Pancreas (tissue), 10 donors: ENCODE measurements around the gene BRSK2. TPM values are rescaled to one million over a fixed set of nuclear protein-coding genes. Genes with fewer than 3 reads are reported as not detected.
A peak's percentile ranks its signal among the peaks of the same experiment; 100 is the strongest.

Experiments used
- ATAC-seq, 4 donors: fragments of 200-7000 bp; cut with Tn5 transposase; one replicate each; pipeline versions ENCODE4 v1.8.0 to v1.9.1; 2020; ENCODE audit warnings: mild to moderate bottlenecking in 4 of 4, moderate library complexity in 4 of 4
- DNase-seq, 6 donors: peaks; one replicate each; pipeline ENCODE4 v3.0.0-alpha.2; 2020
- FAIRE-seq: peaks from 2 replicates; lab custom pipeline; 2012; peaks lifted over from hg19 to GRCh38; lab: Jason Lieb, UNC
- H3K27ac ChIP-seq, 4 donors: fragments of 200-600 bp; sonication (generic); 1 replicate in 3 of 4; 2 replicates in 1 of 4; pipeline versions ENCODE4 v1.5.0 to v1.8.0; 2020
- H3K27me3 ChIP-seq, 4 donors: fragments of 200-600 bp; one replicate each; pipeline ENCODE4 v1.8.0; 2021
- H3K36me3 ChIP-seq, 3 donors: fragments of 200-600 bp; sonication (generic) in 1 of 3; one replicate each; pipeline versions ENCODE4 v1.5.0 to v1.8.0; 2020 to 2021
- H3K4me1 ChIP-seq, 3 donors: fragments of 200-600 bp; one replicate each; pipeline ENCODE4 v1.8.0; 2021
- H3K4me3 ChIP-seq, 4 donors: fragments of 200-600 bp; sonication (generic) in 2 of 4; one replicate each; pipeline versions ENCODE4 v1.5.0 to v1.8.0; 2020 to 2021
- H3K9me3 ChIP-seq, 4 donors: fragments of 200-600 bp; one replicate each; pipeline ENCODE4 v1.8.0; 2021
- WGBS, 2 donors: extraction: QIAGEN DNeasy Blood & Tissue Kit; methylation state at CpG; one replicate each; pipeline ENCODE4 v1.1.7; 2013; 5-methylcytosine and 5-hydroxymethylcytosine counted together
- intact Hi-C, 3 donors: fragments of 100-400 bp; cut with DNase I; formaldehyde crosslinking; loops; one replicate each; pipeline versions ENCODE4 v1.11.1 to v1.14.2; 2022
- polyA plus RNA-seq, 2 donors: library from polyadenylated mRNA; stranded (reverse); fragments of 200-250 nt; gene quantifications; one replicate each; pipeline ENCODE4 v1.2.3, GENCODE V29; 2013
- total RNA-seq, 6 donors: library from RNA; stranded (reverse); fragmentation: NEBNext Ultra II Directional in 4 of 6; extraction: Animal tissue kit (Norgen Biotek cat#: 25700) in 4 of 6; gene quantifications; one replicate each; pipeline versions ENCODE4 v1.2.1 to v1.2.4, GENCODE V29; 2021 to 2023
- TF ChIP-seq, protein P1 (sequence below), 4 donors: fragments of 200-600 bp; sonication (generic) in 3 of 4; IDR thresholded peaks; one replicate each; pipeline versions ENCODE4 v1.5.0 to v1.8.0; 2021; ENCODE audit warnings: antibody characterized with exemption in 4 of 4
- donor health status: healthy with polysubstance abuse.
- donor health status: DM: no; HTN: no; CAD: no; lungs with moderate emphysema.
- donor health status: DM: no; HTN: no; CAD: no.
- donor health status: control.
- donor health status: control.
- donor health status: Bipolar disorder and iron deficiency.
- donor health status: DM: yes; HTN: yes; CAD: no.
- donor health status: DM: no; HTN: no; CAD: no.
- donor health status: DM: no; HTN: no; CAD: no.
- donor health status: DM: yes; HTN: yes; CAD: no.

BRSK2 gene
- total and polyA plus RNA-seq, 8 donors: 44.2 to 215 (median 70.9) TPM

GRCh38 chr11:1490651-1491050 is 100.9 kb downstream of the BRSK2 start:
- 80 to 92% methylated on average over 7 of the region's 7 CpGs for WGBS, 2 donors
- ATAC-seq (no peak), DNase-seq (no peak), FAIRE-seq (no peak)
- Histone ChIP-seq H3K4me3 (no peak overlapping the region), H3K9me3 (no peaks in the 10 kb centered on the region), H3K36me3 (no peaks in the 10 kb centered on the region), H3K27ac (no peak overlapping the region), H3K4me1 (peaks cover 5 to 14% (median 12%) of the 10 kb centered on the region in 3 donors), H3K27me3 (no peaks in the 10 kb centered on the region)
- intact Hi-C loops: no loop called here
- TF ChIP-seq, protein P1, sequence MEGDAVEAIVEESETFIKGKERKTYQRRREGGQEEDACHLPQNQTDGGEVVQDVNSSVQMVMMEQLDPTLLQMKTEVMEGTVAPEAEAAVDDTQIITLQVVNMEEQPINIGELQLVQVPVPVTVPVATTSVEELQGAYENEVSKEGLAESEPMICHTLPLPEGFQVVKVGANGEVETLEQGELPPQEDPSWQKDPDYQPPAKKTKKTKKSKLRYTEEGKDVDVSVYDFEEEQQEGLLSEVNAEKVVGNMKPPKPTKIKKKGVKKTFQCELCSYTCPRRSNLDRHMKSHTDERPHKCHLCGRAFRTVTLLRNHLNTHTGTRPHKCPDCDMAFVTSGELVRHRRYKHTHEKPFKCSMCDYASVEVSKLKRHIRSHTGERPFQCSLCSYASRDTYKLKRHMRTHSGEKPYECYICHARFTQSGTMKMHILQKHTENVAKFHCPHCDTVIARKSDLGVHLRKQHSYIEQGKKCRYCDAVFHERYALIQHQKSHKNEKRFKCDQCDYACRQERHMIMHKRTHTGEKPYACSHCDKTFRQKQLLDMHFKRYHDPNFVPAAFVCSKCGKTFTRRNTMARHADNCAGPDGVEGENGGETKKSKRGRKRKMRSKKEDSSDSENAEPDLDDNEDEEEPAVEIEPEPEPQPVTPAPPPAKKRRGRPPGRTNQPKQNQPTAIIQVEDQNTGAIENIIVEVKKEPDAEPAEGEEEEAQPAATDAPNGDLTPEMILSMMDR (IDR thresholded peaks at IDR 0.05): no peak

DNA sequence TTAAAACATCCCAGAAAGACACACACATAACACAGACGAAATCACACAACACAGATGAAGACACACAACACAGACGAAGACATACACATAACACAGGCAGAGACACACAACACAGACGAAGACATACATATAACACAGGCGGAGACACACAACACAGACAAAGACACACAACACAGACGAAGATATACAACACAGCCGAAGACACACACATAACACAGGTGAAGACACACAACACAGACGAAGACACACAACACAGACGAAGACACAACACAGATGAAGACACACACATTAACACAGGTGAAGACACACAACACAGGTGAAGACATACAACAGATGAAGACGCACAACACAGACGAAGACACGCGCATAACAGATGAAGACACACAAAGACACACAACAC is 101.6 kb downstream of the BRSK2 start:
- no peak overlapping the region for H3K4me3 ChIP-seq
- FAIRE-seq (no peak), DNase-seq (no peak), ATAC-seq (no peak)
- H3K36me3 ChIP-seq: no peaks in the 10 kb centered on the region
- 90 to 94% methylated on average over 12 of the region's 12 CpGs for WGBS, 2 donors
- H3K27me3 ChIP-seq: no peaks in the 10 kb centered on the region
- TF ChIP-seq, protein P1 (IDR thresholded peaks at IDR 0.05): no peak
- intact Hi-C loops: no loop called here
- H3K4me1 ChIP-seq: peaks cover 5 to 12% (median 11%) of the 10 kb centered on the region in 3 donors
- H3K9me3 ChIP-seq: no peaks in the 10 kb centered on the region
- no peak overlapping the region for H3K27ac ChIP-seq

DNA sequence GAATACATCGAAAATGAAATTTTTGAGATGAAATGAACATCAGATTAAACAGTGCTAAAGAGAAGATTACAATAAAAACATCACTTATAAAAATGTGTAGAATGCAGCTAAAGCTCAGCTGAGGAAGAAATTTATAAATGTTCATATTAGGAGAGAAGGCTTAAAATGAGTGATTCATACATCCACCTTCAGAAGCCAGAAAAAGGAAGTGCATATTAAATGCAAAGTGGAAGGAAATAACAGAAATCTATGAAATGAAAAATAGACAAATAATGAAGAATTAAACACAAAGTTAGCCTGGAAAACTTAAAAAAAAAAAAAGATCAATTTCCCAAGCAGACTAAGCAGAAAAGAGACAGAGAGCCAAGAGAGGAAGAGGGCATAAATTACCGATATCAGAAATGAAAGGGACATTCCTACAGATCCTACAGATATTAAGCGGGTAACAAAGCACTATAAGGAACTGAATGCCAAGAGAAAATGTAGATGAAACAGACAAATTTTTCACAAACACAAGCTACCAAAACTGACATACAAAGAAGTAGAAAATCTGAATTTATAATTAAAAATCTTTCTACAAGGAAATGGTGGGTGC is 104.0 kb downstream of the BRSK2 start:
- Histone ChIP-seq H3K27me3 (no peaks in the 10 kb centered on the region), H3K4me1 (peaks cover 0 to 12% (median 11%) of the 10 kb centered on the region in 3 donors), H3K9me3 (no peaks in the 10 kb centered on the region), H3K4me3 (no peak overlapping the region), H3K27ac (no peak overlapping the region), H3K36me3 (no peaks in the 10 kb centered on the region)
- DNase-seq (no peak), ATAC-seq (no peak), FAIRE-seq (no peak)
- intact Hi-C loops: no loop called here
- TF ChIP-seq, protein P1 (IDR thresholded peaks at IDR 0.05): no peak
- 96 to 97% methylated on average over 3 of the region's 3 CpGs for WGBS, 2 donors

DNA sequence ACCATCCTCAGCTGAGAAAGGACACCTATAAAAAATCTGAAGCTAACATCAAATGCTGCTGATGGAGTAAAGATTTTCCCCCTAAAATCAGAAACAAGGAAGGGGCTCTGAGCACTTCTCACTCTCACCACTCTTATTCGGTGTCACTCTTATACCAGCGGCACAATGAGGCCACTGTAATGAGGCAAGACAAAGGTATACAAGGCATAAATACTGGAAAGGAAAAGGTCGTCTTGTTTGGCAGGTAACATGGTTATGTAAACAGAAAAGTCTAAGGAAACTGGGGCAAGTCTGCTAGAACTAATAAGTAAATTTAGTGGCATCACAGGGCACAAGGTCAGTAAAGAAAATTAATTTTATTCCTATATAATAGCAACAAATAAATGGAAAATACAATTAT is 104.9 kb downstream of the BRSK2 start:
- ATAC-seq: peak; percentile 81 to 88 (median 86)

More for the DNA sequence above, 104.9 kb downstream of the BRSK2 start:
- H3K9me3 ChIP-seq: no peaks in the 10 kb centered on the region
- FAIRE-seq: no peak
- TF ChIP-seq, protein P1 (IDR thresholded peaks at IDR 0.05): no peak
- 19 to 29% methylated on average over 3 of the region's 3 CpGs for WGBS, 2 donors
- H3K36me3 ChIP-seq: no peaks in the 10 kb centered on the region
- H3K4me1 ChIP-seq: peaks cover 0 to 12% (median 11%) of the 10 kb centered on the region in 3 donors
- H3K27ac ChIP-seq: no peak overlapping the region
- H3K27me3 ChIP-seq: no peaks in the 10 kb centered on the region
- no peak overlapping the region for H3K4me3 ChIP-seq
- no peak for DNase-seq
- intact Hi-C loops: no loop called here
